Activated T-helper 17 cell treated with anti-CD3 and anti-CD28 coated beads, Interleukin-2, amount 50 U/mL, for 72 hours (primary cell): ENCODE data around the gene ZNF14. TPM values are rescaled to one million over a fixed set of nuclear protein-coding genes. Genes with fewer than 3 reads are reported as not detected.

Experiments used
- total RNA-seq, 2 donors: library from RNA; stranded (reverse); gene quantifications; one replicate each; pipeline ENCODE4 v1.2.3, GENCODE V29; 2022

ZNF14 gene
- total RNA-seq, 2 donors from 2014 or later: 4.7 to 10.9 TPM

Other genes with a start within 250 kb of the ZNF14 start
- 1 to 10 TPM; 4.1 to 4.5 TPM for gene TSSK6, start 217.6 kb downstream of the ZNF14 start, total RNA-seq
- 100 to 1,000 TPM; 276 to 397 TPM for gene NDUFA13, start 216.9 kb downstream of the ZNF14 start, total RNA-seq
- gene YJEFN3, start 204.2 kb downstream of the ZNF14 start, total RNA-seq: 10 to 100 TPM in 1 of 2 donors, 1 to 10 TPM in 1; 6.7 to 10.3 TPM
- under 1 TPM; 0.26 to 0.97 TPM for gene CILP2, start 194.8 kb downstream of the ZNF14 start, total RNA-seq
- gene PBX4, start 114.4 kb downstream of the ZNF14 start, total RNA-seq: 100 to 1,000 TPM in 1 of 2 donors, 10 to 100 TPM in 1; 63.9 to 101 TPM
- 10 to 100 TPM; 46.3 to 85.6 TPM for gene LPAR2, start 104.9 kb downstream of the ZNF14 start, total RNA-seq
- gene GMIP, start 89.5 kb downstream of the ZNF14 start, total RNA-seq: 100 to 1,000 TPM in 1 of 2 donors, 10 to 100 TPM in 1; 79.9 to 100 TPM
- gene ATP13A1, start 69.4 kb downstream of the ZNF14 start, total RNA-seq: 10 to 100 TPM; 47.8 to 79.6 TPM
- gene ZNF101, start 64.3 kb downstream of the ZNF14 start, total RNA-seq: 10 to 100 TPM; 57.0 to 70.7 TPM
- 10 to 100 TPM; 16.1 to 58.1 TPM for gene ZNF506, start 88.6 kb upstream of the ZNF14 start, total RNA-seq
- 10 to 100 TPM; 15.7 to 17.9 TPM for gene ZNF253, start 132.8 kb upstream of the ZNF14 start, total RNA-seq
- 10 to 100 TPM; 12.0 to 15.6 TPM for gene ZNF93, start 167.8 kb upstream of the ZNF14 start, total RNA-seq